Muscle of leg (tissue), 11 donors: ENCODE measurements around the gene ZNF496. TPM values are rescaled to one million over a fixed set of nuclear protein-coding genes. Genes with fewer than 3 reads are reported as not detected.
"Not testable (repeated sequence)": the region's sequence is repeated elsewhere in the genome, so short reads cannot be mapped to it uniquely, and the experiment has no call there.

Experiments used
- DNase-seq: peaks from one replicate; pipeline ENCODE4 v3.0.0; 2013
- H3K27ac ChIP-seq: one replicate; pipeline ENCODE4 v1.5.1; 2013; ENCODE audit warnings: mild to moderate bottlenecking, low read length, control low read depth
- H3K27me3 ChIP-seq: one replicate; pipeline ENCODE4 v1.6.1; 2013; ENCODE audit warnings: low read length; ENCODE audit not compliant: control insufficient read depth, insufficient read depth
- H3K36me3 ChIP-seq: one replicate; pipeline ENCODE4 v1.6.1; 2013; ENCODE audit warnings: low read length; ENCODE audit not compliant: control insufficient read depth, insufficient read depth
- H3K4me1 ChIP-seq: one replicate; pipeline ENCODE4 v1.6.1; 2013; ENCODE audit warnings: low read length; ENCODE audit not compliant: control insufficient read depth, insufficient read depth
- H3K4me3 ChIP-seq: one replicate; pipeline ENCODE4 v1.5.1; 2013; ENCODE audit warnings: low read length, control low read depth
- H3K9me3 ChIP-seq: replicated peaks from 2 replicates; pipeline ENCODE4 v1.6.1; 2013; ENCODE audit warnings: low read depth, low read length; ENCODE audit not compliant: control insufficient read depth
- WGBS: methylation state at CpG from one replicate; pipeline ENCODE4 v1.1.5; 2013; ENCODE audit warnings: missing lambda C conversion rate; ENCODE audit not compliant: insufficient coverage; 5-methylcytosine and 5-hydroxymethylcytosine counted together
- polyA plus RNA-seq, 8 donors: library from polyadenylated mRNA; unstranded; fragments of 120-200 nt; gene quantifications; one replicate each; pipeline versions ENCODE4 v1.2.1 to v1.2.3, GENCODE V29; 2013; ENCODE audit warnings: inconsistent platforms in 1 of 8, low replicate concordance in 1 of 8; ENCODE audit not compliant: insufficient read length in 8 of 8, insufficient read depth in 1 of 8
- total RNA-seq: library from RNA; stranded (reverse); fragments of 120-200 nt; gene quantifications from one replicate; pipeline ENCODE4 v1.2.4, GENCODE V29; 2013

ZNF496 gene
- total and polyA plus RNA-seq, 9 donors, result 21.4 to 34.0 (median 29.0) TPM

DNA sequence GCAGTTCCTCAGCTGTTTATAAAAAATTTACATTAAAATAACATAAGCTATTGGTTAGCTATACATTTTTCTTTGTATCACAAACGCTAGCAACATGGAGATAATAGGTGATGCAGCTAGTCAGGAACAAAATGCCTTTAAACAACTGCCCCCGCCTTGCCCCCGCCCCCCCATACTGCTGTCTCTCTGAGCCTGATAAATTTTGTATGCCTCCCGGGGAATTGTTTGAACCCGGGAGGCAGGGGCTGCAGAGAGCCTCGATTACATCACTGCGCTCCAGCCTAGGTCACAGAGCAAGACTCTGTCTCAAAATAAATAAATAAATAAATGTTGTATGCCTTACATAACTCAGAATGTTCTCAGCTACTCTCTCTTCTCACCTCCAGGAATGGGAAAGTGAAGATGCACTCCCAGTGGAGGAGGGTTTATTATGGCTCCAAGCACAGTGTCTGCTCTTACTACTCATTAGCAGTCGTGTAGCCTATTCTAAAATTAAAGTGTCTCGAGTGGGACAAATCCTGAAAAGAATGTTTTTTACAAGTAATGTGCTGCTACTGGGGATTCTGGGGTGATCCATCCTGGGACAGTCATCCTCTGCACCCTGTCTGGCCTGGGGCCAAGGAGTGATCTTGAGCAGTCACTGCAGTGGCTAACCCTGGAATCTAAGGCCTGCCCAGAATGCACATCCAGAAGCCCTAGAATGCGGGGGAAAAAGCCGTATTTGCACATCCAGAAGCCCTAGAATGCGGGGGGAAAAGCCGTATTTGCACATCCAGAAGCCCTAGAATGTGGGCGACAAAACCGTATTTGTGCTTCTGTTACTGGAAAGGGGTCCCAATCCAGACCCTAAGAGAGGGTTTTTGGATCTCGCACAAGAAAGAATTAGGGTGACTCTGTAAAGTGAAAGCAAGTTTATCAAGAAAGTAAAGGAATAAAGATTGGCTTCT lies 39.4 kb upstream of the ZNF496 start:
- H3K9me3 ChIP-seq, result peaks cover 1% of the 10 kb centered on the region
- no peak overlapping the region for H3K4me3 ChIP-seq
- DNase-seq, result no peak
- 76% methylated on average over 7 of the region's 16 CpGs for WGBS
- H3K4me1 ChIP-seq, result no peaks in the 10 kb centered on the region
- H3K27me3 ChIP-seq, result peaks cover 9% of the 10 kb centered on the region
- H3K27ac ChIP-seq, result no peak overlapping the region
- no peaks in the 10 kb centered on the region for H3K36me3 ChIP-seq

GRCh38 chr1:247368490-247369145 lies 37.0 kb upstream of the ZNF496 start:
- WGBS, result 58% methylated on average over 3 of the region's 7 CpGs
- DNase-seq, result no peak
- no peak overlapping the region for H3K4me3 ChIP-seq
- no peak overlapping the region for H3K27ac ChIP-seq
- no peaks in the 10 kb centered on the region for H3K4me1 ChIP-seq
- H3K27me3 ChIP-seq, result no peaks in the 10 kb centered on the region
- H3K9me3 ChIP-seq, result peaks cover 7% of the 10 kb centered on the region
- H3K36me3 ChIP-seq, result no peaks in the 10 kb centered on the region

DNA sequence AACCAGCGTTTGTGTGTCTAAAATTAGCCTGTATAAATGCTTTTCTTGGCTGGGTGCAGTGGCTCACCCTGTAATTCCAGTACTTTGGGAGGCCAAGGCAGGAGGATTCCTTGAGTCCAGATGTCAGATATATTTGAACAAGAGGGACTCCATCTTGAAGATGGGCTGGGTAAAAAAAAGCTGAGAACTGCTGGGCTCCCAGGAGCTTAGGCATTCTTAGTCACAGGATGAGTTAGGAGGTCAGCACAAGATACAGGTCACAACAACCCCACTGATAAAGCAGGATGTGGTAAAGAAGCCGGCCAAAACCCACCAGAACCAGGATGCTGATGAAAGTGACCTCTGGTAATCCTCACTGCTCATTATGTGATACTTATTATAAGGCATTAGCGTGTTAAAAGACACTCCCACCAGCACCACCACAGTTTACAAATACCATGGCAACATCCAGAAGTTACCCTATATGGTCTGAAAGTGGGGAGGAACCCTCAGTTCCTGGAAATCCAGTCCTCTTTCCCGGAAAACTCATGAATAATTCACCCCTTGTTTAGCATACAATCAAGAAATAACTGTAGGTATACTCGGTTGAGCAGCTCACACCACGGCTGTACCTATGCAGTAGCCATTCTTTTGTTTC lies 36.2 kb upstream of the ZNF496 start:
- H3K27me3 ChIP-seq, result no peaks in the 10 kb centered on the region
- no peak for DNase-seq
- H3K36me3 ChIP-seq, result no peaks in the 10 kb centered on the region
- H3K27ac ChIP-seq, result no peak overlapping the region
- WGBS, result 61% methylated on average over 3 of the region's 6 CpGs
- peaks cover 7% of the 10 kb centered on the region for H3K9me3 ChIP-seq
- H3K4me3 ChIP-seq, result no peak overlapping the region
- no peaks in the 10 kb centered on the region for H3K4me1 ChIP-seq

DNA sequence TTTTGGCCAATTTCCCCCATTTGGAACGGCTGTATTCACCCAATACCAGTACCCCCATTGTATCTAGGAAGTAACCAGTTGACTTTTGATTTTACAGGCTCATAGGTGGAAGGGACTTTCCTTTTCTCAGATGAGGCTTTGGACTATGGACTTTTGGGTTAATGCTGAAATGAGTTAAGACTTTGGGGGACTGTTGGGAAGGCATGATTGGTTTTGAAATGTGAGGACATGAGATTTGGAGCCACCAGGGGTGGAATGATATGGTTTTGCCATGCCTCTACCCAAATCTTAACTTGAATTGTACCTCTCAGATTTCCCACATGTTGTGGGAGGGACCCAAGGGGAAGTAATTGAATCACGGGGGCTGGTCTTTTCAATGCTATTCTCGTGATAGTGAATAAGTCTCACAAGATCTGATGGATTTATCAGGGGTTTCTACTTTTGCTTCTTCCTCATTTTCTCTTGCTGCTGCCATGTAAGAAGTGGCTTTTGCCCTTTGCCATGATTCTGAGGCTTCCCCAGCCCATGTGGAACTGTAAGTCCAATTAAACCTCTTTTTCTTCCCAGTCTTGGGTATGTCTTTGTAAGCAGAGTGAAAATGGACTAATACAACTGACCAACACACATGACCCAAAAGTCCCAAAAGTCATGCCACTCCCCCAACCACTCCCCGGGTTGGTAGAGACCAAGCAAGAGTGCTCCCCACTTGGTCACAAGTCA lies 35.4 kb upstream of the ZNF496 start:
- no peak for DNase-seq
- Histone ChIP-seq H3K9me3 (peaks cover 7% of the 10 kb centered on the region), H3K36me3 (no peaks in the 10 kb centered on the region), H3K27me3 (no peaks in the 10 kb centered on the region), H3K27ac (no peak overlapping the region), H3K4me3 (no peak overlapping the region), H3K4me1 (no peaks in the 10 kb centered on the region)
- WGBS, result no CpG with 5 or more reads among the region's 4 CpGs

DNA sequence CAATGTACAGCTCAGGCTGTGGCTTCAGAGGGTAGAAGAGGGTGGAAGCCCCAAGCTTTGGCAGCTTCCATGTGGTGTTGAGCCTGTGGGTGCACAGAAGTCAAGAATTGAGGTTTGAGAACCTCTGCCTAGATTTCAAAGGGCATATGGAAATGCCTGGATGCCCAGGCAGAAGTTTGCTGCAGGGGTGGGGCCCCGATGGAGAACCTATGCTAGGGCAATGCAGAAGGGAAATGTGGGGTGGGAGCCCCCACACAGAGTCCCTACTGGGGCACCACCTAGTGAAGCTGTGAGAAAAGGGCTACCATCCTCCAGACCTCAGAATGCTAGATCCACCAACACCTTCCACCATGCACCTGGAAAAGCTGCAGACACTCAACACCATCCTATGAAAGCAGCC lies 34.7 kb upstream of the ZNF496 start:
- H3K27me3 ChIP-seq, DNase-seq, H3K27ac ChIP-seq, H3K36me3 ChIP-seq, H3K4me3 ChIP-seq, H3K4me1 ChIP-seq, H3K9me3 ChIP-seq: not testable (repeated sequence)
- no CpG with 5 or more reads among the region's 1 CpG for WGBS

- Histone ChIP-seq H3K36me3 (no peaks in the 10 kb centered on the region), H3K27ac (no peak overlapping the region), H3K4me1 (peaks cover 15% of the 10 kb centered on the region), H3K4me3 (no peak overlapping the region), H3K9me3 (peaks cover 7% of the 10 kb centered on the region), H3K27me3 (no peaks in the 10 kb centered on the region)
- no CpG with 5 or more reads among the region's 7 CpGs for WGBS
- no peak for DNase-seq
Measured at GRCh38 chr1:247365023-247365422, 33.4 kb upstream of the ZNF496 start.

- H3K4me1 ChIP-seq, result peaks cover 23% of the 10 kb centered on the region
- not testable (repeated sequence) for DNase-seq, H3K4me3 ChIP-seq, H3K36me3 ChIP-seq, H3K9me3 ChIP-seq, H3K27ac ChIP-seq, H3K27me3 ChIP-seq
- no CpG with 5 or more reads among the region's 1 CpG for WGBS
Measured at GRCh38 chr1:247363000-247363399, 31.3 kb upstream of the ZNF496 start.

GRCh38 chr1:247362153-247362552 lies 30.5 kb upstream of the ZNF496 start:
- Histone ChIP-seq H3K9me3 (peaks cover 7% of the 10 kb centered on the region), H3K4me1 (peaks cover 26% of the 10 kb centered on the region), H3K4me3 (no peak overlapping the region), H3K36me3 (no peaks in the 10 kb centered on the region), H3K27ac (no peak overlapping the region), H3K27me3 (no peaks in the 10 kb centered on the region)
- WGBS, result no CpG with 5 or more reads among the region's 5 CpGs
- no peak for DNase-seq

DNA sequence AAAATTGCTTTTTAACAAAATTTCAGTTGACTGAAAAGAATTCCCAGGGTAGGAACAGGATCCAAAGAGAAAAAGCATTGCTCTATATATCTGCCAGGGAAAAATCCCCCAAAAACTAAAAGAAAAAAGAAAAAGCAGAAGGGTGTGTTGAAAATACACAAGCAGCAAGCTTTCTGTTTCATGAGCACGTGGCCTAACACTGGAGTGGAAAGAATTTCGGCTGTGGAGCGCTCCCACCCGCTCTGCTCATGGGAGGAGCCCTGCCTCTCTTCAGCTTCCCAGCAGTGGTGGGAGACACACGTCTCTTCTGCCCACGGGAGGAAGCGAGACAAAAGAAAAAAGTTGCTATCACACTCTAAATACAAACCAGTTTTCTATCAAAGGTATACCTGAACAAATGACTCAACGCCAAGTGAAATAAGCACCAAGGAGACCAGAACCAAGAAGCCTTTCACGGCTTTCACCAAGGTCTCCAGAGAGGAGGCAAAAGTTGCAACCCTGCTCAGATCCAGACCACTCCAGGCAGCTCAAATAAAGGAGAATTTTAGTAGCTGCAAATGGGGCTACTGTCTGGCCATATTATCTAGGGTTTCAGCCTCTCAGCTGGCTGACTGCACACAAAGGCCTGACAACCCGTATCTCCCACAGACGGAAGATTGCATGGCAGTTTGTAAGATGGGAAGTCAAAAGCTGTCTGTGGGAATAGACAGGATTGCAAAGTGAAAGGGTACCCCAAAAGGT lies 29.5 kb upstream of the ZNF496 start:
- Histone ChIP-seq H3K9me3 (peaks cover 6% of the 10 kb centered on the region), H3K4me3 (no peak overlapping the region), H3K36me3 (no peaks in the 10 kb centered on the region), H3K4me1 (peaks cover 32% of the 10 kb centered on the region), H3K27ac (peak overlapping the region; percentile 89), H3K27me3 (no peaks in the 10 kb centered on the region)
- WGBS, result 7% methylated on average over 4 of the region's 11 CpGs
- peak; percentile 93 for DNase-seq
